Right lobe of liver (tissue), 4 donors: ENCODE results near the gene ICE2.

Experiments
- POLR2A ChIP-seq: fragments of 450-650 bp; IDR thresholded peaks from one replicate; pipeline ENCODE4 v1.6.1; 2017; ENCODE audit warnings: antibody characterized with exemption, mild to moderate bottlenecking
- TF ChIP-seq, protein P1 (sequence below), 4 donors: fragments of 200-600 bp in 3 of 4; fragments of 450-650 bp in 1 of 4; IDR thresholded peaks; one replicate each; pipeline versions ENCODE4 v1.5.1 to v1.8.0; 2016 to 2022; ENCODE audit warnings: antibody characterized with exemption in 4 of 4, mild to moderate bottlenecking in 2 of 4
- donor health status: DM: no; HTN: no; CAD: no.
- donor health status: DM: no; HTN: no; CAD: no.
- donor health status: DM: no; HTN: yes; CAD: no.

DNA sequence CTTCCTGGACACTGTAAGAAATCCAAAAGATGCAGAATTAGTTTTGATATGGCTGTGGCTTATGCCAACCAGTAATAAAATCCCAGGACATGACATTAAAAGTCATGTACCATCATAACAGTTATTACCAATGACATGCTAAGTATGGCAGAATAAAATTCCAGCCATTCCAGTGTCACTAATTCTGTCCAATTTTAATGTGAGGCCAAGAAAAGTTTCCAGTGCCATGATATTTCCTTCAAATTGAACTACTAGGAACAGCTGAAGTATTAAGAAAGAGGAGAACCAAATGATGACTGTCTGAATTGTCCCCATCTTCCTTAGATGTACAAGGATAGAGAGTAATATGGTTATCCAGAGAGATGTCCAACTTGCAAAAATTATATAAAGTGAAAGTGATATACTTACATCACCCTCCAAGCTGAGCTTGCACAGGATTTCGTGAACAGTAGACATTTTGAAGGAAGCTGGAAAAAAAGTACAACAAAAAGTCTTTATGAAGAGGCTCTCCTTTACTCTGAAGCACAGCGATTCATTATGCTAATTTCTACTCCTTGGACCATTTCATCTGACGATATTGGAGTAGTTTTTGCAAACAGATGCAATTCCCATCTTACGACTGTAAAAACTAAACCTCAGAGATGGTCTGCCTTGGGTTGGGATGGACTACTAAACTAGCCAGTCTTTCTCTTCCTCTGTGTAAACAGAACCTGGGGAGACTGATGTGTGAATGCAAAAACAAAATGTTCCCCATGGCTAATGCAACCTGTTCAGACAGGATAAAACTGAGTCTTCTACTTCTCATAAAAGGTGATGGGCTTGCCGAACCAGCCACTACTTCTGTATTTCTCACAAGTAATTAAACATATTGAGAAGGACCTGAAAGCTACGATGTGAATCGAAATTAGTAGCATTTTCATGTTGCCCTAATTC, 93.1 kb downstream of the ICE2 start:
- TF ChIP-seq, protein P1, sequence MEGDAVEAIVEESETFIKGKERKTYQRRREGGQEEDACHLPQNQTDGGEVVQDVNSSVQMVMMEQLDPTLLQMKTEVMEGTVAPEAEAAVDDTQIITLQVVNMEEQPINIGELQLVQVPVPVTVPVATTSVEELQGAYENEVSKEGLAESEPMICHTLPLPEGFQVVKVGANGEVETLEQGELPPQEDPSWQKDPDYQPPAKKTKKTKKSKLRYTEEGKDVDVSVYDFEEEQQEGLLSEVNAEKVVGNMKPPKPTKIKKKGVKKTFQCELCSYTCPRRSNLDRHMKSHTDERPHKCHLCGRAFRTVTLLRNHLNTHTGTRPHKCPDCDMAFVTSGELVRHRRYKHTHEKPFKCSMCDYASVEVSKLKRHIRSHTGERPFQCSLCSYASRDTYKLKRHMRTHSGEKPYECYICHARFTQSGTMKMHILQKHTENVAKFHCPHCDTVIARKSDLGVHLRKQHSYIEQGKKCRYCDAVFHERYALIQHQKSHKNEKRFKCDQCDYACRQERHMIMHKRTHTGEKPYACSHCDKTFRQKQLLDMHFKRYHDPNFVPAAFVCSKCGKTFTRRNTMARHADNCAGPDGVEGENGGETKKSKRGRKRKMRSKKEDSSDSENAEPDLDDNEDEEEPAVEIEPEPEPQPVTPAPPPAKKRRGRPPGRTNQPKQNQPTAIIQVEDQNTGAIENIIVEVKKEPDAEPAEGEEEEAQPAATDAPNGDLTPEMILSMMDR (IDR thresholded peaks at IDR 0.05), result no peak
- no peak for TF ChIP-seq POLR2A
